ENCODE measurements around the gene PTPRN2. TPM values are rescaled to one million over a fixed set of nuclear protein-coding genes. Genes with fewer than 3 reads are reported as not detected.

PTPRN2 gene
- total and polyA plus RNA-seq, 7 donors = 3.2 to 7.1 (median 5.5) TPM

GRCh38 chr7:158623241-158623640 is 35.6 kb upstream of the PTPRN2 start:
- intact Hi-C loops (cut with DNase I) = no loop called here
- TF ChIP-seq EP300 (IDR thresholded peaks at IDR 0.05) (no peak), POLR2AphosphoS5 (IDR thresholded peaks at IDR 0.05) (no peak), POLR2A (IDR thresholded peaks at IDR 0.05) (no peak), CTCF (IDR thresholded peaks at IDR 0.05) (no peak)
- Histone ChIP-seq H3K27me3 (no peaks in the 10 kb centered on the region), H3K36me3 (no peaks in the 10 kb centered on the region), H3K9me3 (no peaks in the 10 kb centered on the region), H3K4me1 (no peaks in the 10 kb centered on the region), H3K27ac (no peak overlapping the region), H3K4me3 (no peak overlapping the region)
- 93 to 98% methylated on average over 13 of the region's 13 CpGs for WGBS, 2 donors
- DNase-seq = no peak

GRCh38 chr7:158620839-158621441 is 33.3 kb upstream of the PTPRN2 start:
- Histone ChIP-seq H3K36me3 (no peaks in the 10 kb centered on the region), H3K4me3 (no peak overlapping the region), H3K4me1 (no peaks in the 10 kb centered on the region), H3K27me3 (no peaks in the 10 kb centered on the region), H3K27ac (no peak overlapping the region), H3K9me3 (no peaks in the 10 kb centered on the region)
- no peak for TF ChIP-seq POLR2A (IDR thresholded peaks at IDR 0.05)
- no peak for TF ChIP-seq CTCF (IDR thresholded peaks at IDR 0.05)
- no peak for TF ChIP-seq EP300 (IDR thresholded peaks at IDR 0.05)
- no peak for TF ChIP-seq POLR2AphosphoS5 (IDR thresholded peaks at IDR 0.05)
- no peak for DNase-seq
- 90 to 93% methylated on average over 6 of the region's 6 CpGs for WGBS, 2 donors
- intact Hi-C loops (cut with DNase I) = no loop called here

GRCh38 chr7:158620418-158620817 is 32.8 kb upstream of the PTPRN2 start:
- Histone ChIP-seq H3K27ac (no peak overlapping the region), H3K27me3 (no peaks in the 10 kb centered on the region), H3K4me3 (no peak overlapping the region), H3K36me3 (no peaks in the 10 kb centered on the region), H3K4me1 (no peaks in the 10 kb centered on the region), H3K9me3 (no peaks in the 10 kb centered on the region)
- intact Hi-C loops (cut with DNase I) = no loop called here
- 95 to 97% methylated on average over 5 of the region's 5 CpGs for WGBS, 2 donors
- no peak for DNase-seq
- TF ChIP-seq POLR2A (IDR thresholded peaks at IDR 0.05) = no peak
- TF ChIP-seq EP300 (IDR thresholded peaks at IDR 0.05) = no peak
- no peak for TF ChIP-seq CTCF (IDR thresholded peaks at IDR 0.05)

- Histone ChIP-seq H3K27ac (no peak overlapping the region), H3K9me3 (no peaks in the 10 kb centered on the region), H3K36me3 (no peaks in the 10 kb centered on the region), H3K4me3 (no peak overlapping the region), H3K4me1 (no peaks in the 10 kb centered on the region), H3K27me3 (no peaks in the 10 kb centered on the region)
- intact Hi-C loops (cut with DNase I) = no loop called here
- 94 to 97% methylated on average over 4 of the region's 4 CpGs for WGBS, 2 donors
- TF ChIP-seq POLR2AphosphoS5 (IDR thresholded peaks at IDR 0.05) = no peak
- no peak for TF ChIP-seq CTCF (IDR thresholded peaks at IDR 0.05)
- TF ChIP-seq POLR2A (IDR thresholded peaks at IDR 0.05) = no peak
- TF ChIP-seq EP300 (IDR thresholded peaks at IDR 0.05) = no peak
- DNase-seq = no peak
Measured at GRCh38 chr7:158618745-158619140, 31.1 kb upstream of the PTPRN2 start.

GRCh38 chr7:158617737-158618128 is 30.1 kb upstream of the PTPRN2 start:
- WGBS, 2 donors = 87% methylated on average over 3 of the region's 3 CpGs
- intact Hi-C loops (cut with DNase I) = no loop called here
- DNase-seq = no peak

More at GRCh38 chr7:158617737-158618128, 30.1 kb upstream of the PTPRN2 start:
- no peaks in the 10 kb centered on the region for H3K36me3 ChIP-seq
- H3K27ac ChIP-seq = no peak overlapping the region
- no peaks in the 10 kb centered on the region for H3K9me3 ChIP-seq
- H3K27me3 ChIP-seq = no peaks in the 10 kb centered on the region
- H3K4me3 ChIP-seq = no peak overlapping the region
- TF ChIP-seq CTCF (IDR thresholded peaks at IDR 0.05) = no peak
- TF ChIP-seq EP300 (IDR thresholded peaks at IDR 0.05) = no peak
- TF ChIP-seq POLR2A (IDR thresholded peaks at IDR 0.05) = no peak
- TF ChIP-seq POLR2AphosphoS5 (IDR thresholded peaks at IDR 0.05) = no peak
- H3K4me1 ChIP-seq = no peaks in the 10 kb centered on the region

Data from sigmoid colon (tissue), 7 donors.